ENCODE data around the gene PHACTR2. TPM values are rescaled to one million over a fixed set of nuclear protein-coding genes. Genes with fewer than 3 reads are reported as not detected.
"Not testable (repeated sequence)": the region's sequence is repeated elsewhere in the genome, so short reads cannot be mapped to it uniquely, and the experiment has no call there.

Gene PHACTR2
- total and polyA plus RNA-seq, 10 of the 15 experiments (the other 5 are each of a cell fraction or from before 2014, with no cell fraction given), result 1.4 to 19.1 (median 5.3) TPM

- CTCF ChIA-PET, result interaction anchor here (1.0 kb wide), 1 partner anchor 68 kb away, joined by 3 read pairs; no protein-coding TSS in a partner anchor
- Histone ChIP-seq H3K9me3 (replicated peaks; ENCODE audit: control insufficient read depth, insufficient read depth, low read length) (peaks cover 7% of the 10 kb centered on the region; the same call in 2 of the 3 replicates), H3K79me2 (ENCODE audit: control insufficient read depth, insufficient read depth, low read length) (no peaks in the 10 kb centered on the region), H3K9ac (ENCODE audit: control insufficient read depth, insufficient read depth, low read length) (no peak overlapping the region), H3K4me1 (ENCODE audit: control insufficient read depth, insufficient read depth, low read length) (peaks cover 4% of the 10 kb centered on the region; the same call in 1 of the 2 replicates), H3K4me3 (no peak overlapping the region), H4K20me1 (ENCODE audit: control insufficient read depth, insufficient read depth) (no peaks in the 10 kb centered on the region), H3K4me2 (ENCODE audit: control insufficient read depth, insufficient read depth) (no peak overlapping the region), H2AFZ (ENCODE audit: control insufficient read depth, low read depth, low read length) (peak overlapping the region; percentile 7; the same call in 1 of the 2 replicates), H3K27ac (ENCODE audit: control insufficient read depth, insufficient read depth) (no peak overlapping the region), H3K36me3 (ENCODE audit: control insufficient read depth in 2 of 2, insufficient read depth in 2 of 2, low read length in 1 of 2) (no peaks in the 10 kb centered on the region), H3K27me3 (replicated peaks in 1 of 2; ENCODE audit: control insufficient read depth in 2 of 2, insufficient read depth in 2 of 2, low read length in 1 of 2) (no peaks in the 10 kb centered on the region)
- TF ChIP-seq LARP7 (IDR thresholded peaks at IDR 0.05), result no peak
- no peak for TF ChIP-seq TARDBP (IDR thresholded peaks at IDR 0.05; ENCODE audit: borderline replicate concordance)
- peak; percentile 65 for TF ChIP-seq JUNB (IDR thresholded peaks at IDR 0.05)
- TF ChIP-seq RAD51 (IDR thresholded peaks at IDR 0.05), result no peak
- no peak for TF ChIP-seq RAD21 (IDR thresholded peaks at IDR 0.05; ENCODE audit: insufficient read depth, low read depth, low read length)
- TF ChIP-seq ZBTB11 (CRISPR knock-in tag; IDR thresholded peaks at IDR 0.05), result no peak
- TF ChIP-seq TAF1 (IDR thresholded peaks at IDR 0.05; ENCODE audit: borderline replicate concordance, low read depth, low read length), result no peak
- TF ChIP-seq NBN (IDR thresholded peaks at IDR 0.05), result no peak
- no peak for TF ChIP-seq HDAC2 (IDR thresholded peaks at IDR 0.05)
- TF ChIP-seq IRF4 (IDR thresholded peaks at IDR 0.05; ENCODE audit: low read depth, low read length), result peak; percentile 27; the same call in 1 of the 2 replicates
- TF ChIP-seq NRF1 (conservative IDR thresholded peaks at IDR 0.05; ENCODE audit: low read depth, low read length), result no peak
- TF ChIP-seq KAT2A (conservative IDR thresholded peaks at IDR 0.05; ENCODE audit: control insufficient read depth, low read depth, low read length), result no peak
- TF ChIP-seq CREB1 (IDR thresholded peaks at IDR 0.05; ENCODE audit: low read depth), result no peak
- intact Hi-C loops (cut with micrococcal nuclease; ENCODE audit: unreplicated experiment), result no loop called here
- 48% methylated on average over 2 of the region's 2 CpGs for WGBS (ENCODE audit: insufficient coverage, insufficient replicate concordance, low lambda C conversion rate, missing lambda C conversion rate)
- DNase-seq (ENCODE audit: low read depth, low spot score) (peak; percentile 11), ATAC-seq (peak; percentile 91), FAIRE-seq (no peak)
- SMC1A ChIA-PET (ENCODE audit: uncharacterized antibody, unreplicated experiment), result interaction anchor here (1.3 kb wide), 1 partner anchor 13 kb away, joined by 3 read pairs; no protein-coding TSS in a partner anchor
- in situ Hi-C loops (cut with MboI), result no loop called here
- RAD21 ChIA-PET (ENCODE audit: unreplicated experiment), result no interaction called here
- POLR2A ChIA-PET, result no interaction called here
- no TSS peak for BruUV-seq (replicated peaks)
These were observed 194.4 kb downstream of the PHACTR2 start for GRCh38 chr6:143872201-143872600.

- WGBS (ENCODE audit: insufficient coverage, insufficient replicate concordance, low lambda C conversion rate, missing lambda C conversion rate), result 90% methylated on average over 4 of the region's 4 CpGs
- H3K4me2 ChIP-seq (ENCODE audit: control insufficient read depth, insufficient read depth); H3K36me3 ChIP-seq (ENCODE audit: control insufficient read depth in 2 of 2, insufficient read depth in 2 of 2, low read length in 1 of 2); H4K20me1 ChIP-seq (ENCODE audit: control insufficient read depth, insufficient read depth); H3K27me3 ChIP-seq (replicated peaks in 1 of 2; ENCODE audit: control insufficient read depth in 2 of 2, insufficient read depth in 2 of 2, low read length in 1 of 2); SMC1A ChIA-PET (ENCODE audit: uncharacterized antibody, unreplicated experiment); H3K4me3 ChIP-seq; ATAC-seq; POLR2A ChIA-PET; H3K79me2 ChIP-seq (ENCODE audit: control insufficient read depth, insufficient read depth, low read length); H3K4me1 ChIP-seq (ENCODE audit: control insufficient read depth, insufficient read depth, low read length); H3K27ac ChIP-seq (ENCODE audit: control insufficient read depth, insufficient read depth); in situ Hi-C loops (cut with MboI); FAIRE-seq; H2AFZ ChIP-seq (ENCODE audit: control insufficient read depth, low read depth, low read length); CTCF ChIA-PET; H3K9me3 ChIP-seq (replicated peaks; ENCODE audit: control insufficient read depth, insufficient read depth, low read length); RAD21 ChIA-PET (ENCODE audit: unreplicated experiment); BruUV-seq (replicated peaks); H3K9ac ChIP-seq (ENCODE audit: control insufficient read depth, insufficient read depth, low read length); DNase-seq (ENCODE audit: low read depth, low spot score); intact Hi-C loops (cut with micrococcal nuclease; ENCODE audit: unreplicated experiment): not testable (repeated sequence)
These were observed 195.8 kb downstream of the PHACTR2 start for GRCh38 chr6:143873600-143873999.
